ENCODE results near the gene TTLL5. TPM values are rescaled to one million over a fixed set of nuclear protein-coding genes. Genes with fewer than 3 reads are reported as not detected.

TTLL5 gene
- total and polyA plus RNA-seq, 2 of the 13 experiments (the other 11 are each of a cell fraction or from before 2014, with no cell fraction given) = 11.8 to 18.8 TPM

- TF ChIP-seq ZNF33B (CRISPR knock-in tag; IDR thresholded peaks at IDR 0.05) (no peak), THRA (CRISPR knock-in tag; IDR thresholded peaks at IDR 0.05; ENCODE audit: borderline replicate concordance) (peak; percentile 55; the same call in 1 of the 2 replicates), ZNF230 (CRISPR knock-in tag; IDR thresholded peaks at IDR 0.05) (no peak), ZNF362 (CRISPR knock-in tag; IDR thresholded peaks at IDR 0.05; ENCODE audit: borderline replicate concordance) (no peak), ZNF136 (CRISPR knock-in tag; IDR thresholded peaks at IDR 0.05; ENCODE audit: low read depth) (no peak), TOE1 (CRISPR knock-in tag; IDR thresholded peaks at IDR 0.05) (no peak), MEF2D (CRISPR knock-in tag; IDR thresholded peaks at IDR 0.05) (peak; percentile 32; the same call in 1 of the 2 replicates), GATAD1 (CRISPR knock-in tag; IDR thresholded peaks at IDR 0.05) (peak; percentile 42; the same call in 1 of the 2 replicates), GLI4 (CRISPR knock-in tag; IDR thresholded peaks at IDR 0.05; ENCODE audit: borderline replicate concordance) (no peak), ZFP36L2 (CRISPR knock-in tag; IDR thresholded peaks at IDR 0.05) (no peak), TEAD2 (CRISPR knock-in tag; IDR thresholded peaks at IDR 0.05) (no peak), SMAD9 (CRISPR knock-in tag; IDR thresholded peaks at IDR 0.05) (no peak), KLF11 (CRISPR knock-in tag; IDR thresholded peaks at IDR 0.05) (peak; percentile 20; the same call in 1 of the 2 replicates), ZNF574 (CRISPR knock-in tag; IDR thresholded peaks at IDR 0.05) (peak; percentile 49; the same call in 1 of the 2 replicates), SOX5 (CRISPR knock-in tag; IDR thresholded peaks at IDR 0.05; ENCODE audit: borderline replicate concordance) (peak; percentile 62), CEBPG (CRISPR knock-in tag; IDR thresholded peaks at IDR 0.05) (peak; percentile 96)
- TF ChIP-seq, protein P1, sequence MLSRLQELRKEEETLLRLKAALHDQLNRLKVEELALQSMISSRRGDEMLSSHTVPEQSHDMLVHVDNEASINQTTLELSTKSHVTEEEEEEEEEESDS (CRISPR knock-in tag; IDR thresholded peaks at IDR 0.05; ENCODE audit: borderline replicate concordance) = no peak
- TF ChIP-seq, protein P2, sequence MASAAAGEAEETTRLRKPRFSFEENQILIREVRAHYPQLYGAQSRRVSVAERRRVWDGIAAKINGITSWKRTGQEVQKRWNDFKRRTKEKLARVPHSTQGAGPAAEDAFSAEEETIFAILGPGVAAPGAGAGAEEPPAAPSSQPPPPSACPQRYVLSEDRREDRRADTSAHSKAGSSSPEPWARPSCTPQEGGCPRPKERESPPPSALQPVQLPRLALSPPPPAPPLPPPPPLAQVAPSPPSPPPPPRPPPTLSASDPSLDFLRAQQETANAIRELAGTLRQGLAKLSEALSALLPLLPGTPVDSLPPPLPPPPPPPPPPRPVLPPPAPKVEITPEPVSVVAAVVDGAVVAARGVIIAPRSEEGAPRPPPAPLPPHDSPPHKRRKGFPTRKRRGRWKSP (CRISPR knock-in tag; IDR thresholded peaks at IDR 0.05) = no peak
- TF ChIP-seq, protein P3, sequence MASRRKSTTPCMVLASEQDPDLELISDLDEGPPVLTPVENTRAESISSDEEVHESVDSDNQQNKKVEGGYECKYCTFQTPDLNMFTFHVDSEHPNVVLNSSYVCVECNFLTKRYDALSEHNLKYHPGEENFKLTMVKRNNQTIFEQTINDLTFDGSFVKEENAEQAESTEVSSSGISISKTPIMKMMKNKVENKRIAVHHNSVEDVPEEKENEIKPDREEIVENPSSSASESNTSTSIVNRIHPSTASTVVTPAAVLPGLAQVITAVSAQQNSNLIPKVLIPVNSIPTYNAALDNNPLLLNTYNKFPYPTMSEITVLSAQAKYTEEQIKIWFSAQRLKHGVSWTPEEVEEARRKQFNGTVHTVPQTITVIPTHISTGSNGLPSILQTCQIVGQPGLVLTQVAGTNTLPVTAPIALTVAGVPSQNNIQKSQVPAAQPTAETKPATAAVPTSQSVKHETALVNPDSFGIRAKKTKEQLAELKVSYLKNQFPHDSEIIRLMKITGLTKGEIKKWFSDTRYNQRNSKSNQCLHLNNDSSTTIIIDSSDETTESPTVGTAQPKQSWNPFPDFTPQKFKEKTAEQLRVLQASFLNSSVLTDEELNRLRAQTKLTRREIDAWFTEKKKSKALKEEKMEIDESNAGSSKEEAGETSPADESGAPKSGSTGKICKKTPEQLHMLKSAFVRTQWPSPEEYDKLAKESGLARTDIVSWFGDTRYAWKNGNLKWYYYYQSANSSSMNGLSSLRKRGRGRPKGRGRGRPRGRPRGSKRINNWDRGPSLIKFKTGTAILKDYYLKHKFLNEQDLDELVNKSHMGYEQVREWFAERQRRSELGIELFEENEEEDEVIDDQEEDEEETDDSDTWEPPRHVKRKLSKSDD (CRISPR knock-in tag; IDR thresholded peaks at IDR 0.05; ENCODE audit: low read depth) = no peak
These were observed 328.1 kb downstream of the TTLL5 start (continued) for GRCh38 chr14:75989134-75989533.
